HG03280 (cell line): ENCODE results near the gene WDR27.

ENCODE experiments used
- ATAC-seq: cut with Tn5 transposase; IDR thresholded peaks from one replicate; pipeline ENCODE4 v1.9.1; 2021; ENCODE audit warnings: mild to moderate bottlenecking, moderate library complexity; ENCODE audit not compliant: unreplicated experiment

Gene WDR27

GRCh38 chr6:169701954-169702839 lies at the start of gene WDR27, which contains the start of gene C6orf120:
TSS of gene WDR27 (minus strand) at chr6:169702029. CDS start at chr6:169689005, 13,024 bp downstream.
TSS of gene C6orf120 (plus strand) at chr6:169702126. CDS start at chr6:169702460, 334 bp downstream.
- peak; percentile 95 for ATAC-seq

GRCh38 chr6:169746556-169746955 lies 44.7 kb upstream of the WDR27 start:
- no peak for ATAC-seq

- no peak for ATAC-seq
These were observed 43.6 kb upstream of the WDR27 start for GRCh38 chr6:169745405-169745804.

GRCh38 chr6:169741344-169741743 lies 39.5 kb upstream of the WDR27 start:
- ATAC-seq = no peak

- ATAC-seq = no peak
These were observed 37.2 kb upstream of the WDR27 start for GRCh38 chr6:169738976-169739529.

- no peak for ATAC-seq
These were observed 36.6 kb upstream of the WDR27 start for GRCh38 chr6:169738204-169738975.

- ATAC-seq = no peak
These were observed 28.1 kb upstream of the WDR27 start for GRCh38 chr6:169729961-169730360.

GRCh38 chr6:169726963-169727362 lies 25.1 kb upstream of the WDR27 start:
- no peak for ATAC-seq

- no peak for ATAC-seq
These were observed 24.2 kb upstream of the WDR27 start for GRCh38 chr6:169726049-169726400.

- peak; percentile 3 for ATAC-seq
These were observed 23.6 kb upstream of the WDR27 start for GRCh38 chr6:169725125-169726048.

GRCh38 chr6:169724494-169725124 lies 22.8 kb upstream of the WDR27 start, which contains the start of gene PHF10:
TSS of gene PHF10 (minus strand) at chr6:169724500. CDS start at chr6:169723931, 569 bp downstream.
- peak; percentile 42 for ATAC-seq

GRCh38 chr6:169723991-169724493 lies 22.2 kb upstream of the WDR27 start:
- ATAC-seq = peak; percentile 50

- peak; percentile 39 for ATAC-seq
These were observed 21.5 kb upstream of the WDR27 start for GRCh38 chr6:169723200-169723909.

GRCh38 chr6:169722362-169723199 lies 20.8 kb upstream of the WDR27 start:
- no peak for ATAC-seq

- ATAC-seq = no peak
These were observed 18.5 kb upstream of the WDR27 start for GRCh38 chr6:169720207-169720855.

- no peak for ATAC-seq
These were observed 17.3 kb upstream of the WDR27 start for GRCh38 chr6:169719117-169719516.

- ATAC-seq = no peak
These were observed 12.8 kb upstream of the WDR27 start for GRCh38 chr6:169714595-169714994.

- no peak for ATAC-seq
These were observed 12.3 kb upstream of the WDR27 start for GRCh38 chr6:169714178-169714577.
